ENCODE measurements around the gene STRIT1.

Gene STRIT1

GRCh38 chr3:155293516-155293915 lies at the start of gene STRIT1:
STRIT1 (minus strand) TSS chr3:155293683.
- H3K27ac Mint-ChIP-seq, result no peak within 1 kb of the TSS
- no peak within 1 kb of the TSS for H3K4me3 Mint-ChIP-seq
- ATAC-seq (ENCODE audit: low read depth), result no peak

GRCh38 chr3:155342344-155342743 lies 48.9 kb upstream of the STRIT1 start:
- no peaks in the 10 kb centered on the region for H3K27me3 Mint-ChIP-seq
- H3K4me1 Mint-ChIP-seq, result no peaks in the 10 kb centered on the region
- no peaks in the 10 kb centered on the region for H3K9me3 Mint-ChIP-seq
- DNase-seq (ENCODE audit: low spot score in 2 of 2) (no peak), ATAC-seq (ENCODE audit: low read depth) (no peak)
- H3K27ac Mint-ChIP-seq, result no peak overlapping the region
- no peaks in the 10 kb centered on the region for H3K36me3 Mint-ChIP-seq
- no peak overlapping the region for H3K4me3 Mint-ChIP-seq

More at GRCh38 chr3:155293516-155293915, at the start of gene STRIT1:
- DNase-seq (ENCODE audit: low spot score in 2 of 2), result no peak
- H3K4me1 Mint-ChIP-seq, result no peaks in the 10 kb centered on the region
- H3K9me3 Mint-ChIP-seq, result peaks cover 7% of the 10 kb centered on the region
- no peaks in the 10 kb centered on the region for H3K36me3 Mint-ChIP-seq
- H3K27me3 Mint-ChIP-seq, result no peaks in the 10 kb centered on the region

GRCh38 chr3:155339052-155339451 lies 45.6 kb upstream of the STRIT1 start:
- Mint-ChIP-seq H3K4me1 (no peaks in the 10 kb centered on the region), H3K9me3 (no peaks in the 10 kb centered on the region), H3K27me3 (no peaks in the 10 kb centered on the region), H3K27ac (no peak overlapping the region), H3K4me3 (no peak overlapping the region), H3K36me3 (no peaks in the 10 kb centered on the region)
- no peak for DNase-seq (ENCODE audit: low spot score in 2 of 2)
- no peak for ATAC-seq (ENCODE audit: low read depth)

- Mint-ChIP-seq H3K4me1 (no peaks in the 10 kb centered on the region), H3K4me3 (no peak overlapping the region), H3K27ac (no peak overlapping the region), H3K27me3 (no peaks in the 10 kb centered on the region), H3K36me3 (no peaks in the 10 kb centered on the region), H3K9me3 (no peaks in the 10 kb centered on the region)
- DNase-seq (ENCODE audit: low spot score in 2 of 2) (no peak), ATAC-seq (ENCODE audit: low read depth) (no peak)
Observed at GRCh38 chr3:155335724-155336354, 42.4 kb upstream of the STRIT1 start.

- Mint-ChIP-seq H3K9me3 (no peaks in the 10 kb centered on the region), H3K4me3 (no peak overlapping the region), H3K27me3 (no peaks in the 10 kb centered on the region), H3K4me1 (no peaks in the 10 kb centered on the region), H3K27ac (no peak overlapping the region), H3K36me3 (no peaks in the 10 kb centered on the region)
- no peak for DNase-seq (ENCODE audit: low spot score in 2 of 2)
- ATAC-seq (ENCODE audit: low read depth), result no peak
Observed at GRCh38 chr3:155334914-155335723, 41.6 kb upstream of the STRIT1 start.

GRCh38 chr3:155334215-155334913 lies 40.9 kb upstream of the STRIT1 start:
- H3K9me3 Mint-ChIP-seq, result no peaks in the 10 kb centered on the region
- no peaks in the 10 kb centered on the region for H3K4me1 Mint-ChIP-seq
- H3K27ac Mint-ChIP-seq, result no peak overlapping the region
- ATAC-seq (ENCODE audit: low read depth), result no peak
- H3K27me3 Mint-ChIP-seq, result no peaks in the 10 kb centered on the region
- H3K4me3 Mint-ChIP-seq, result no peak overlapping the region
- DNase-seq (ENCODE audit: low spot score in 2 of 2), result no peak
- H3K36me3 Mint-ChIP-seq, result no peaks in the 10 kb centered on the region

GRCh38 chr3:155332716-155333115 lies 39.2 kb upstream of the STRIT1 start:
- Mint-ChIP-seq H3K27ac (no peak overlapping the region), H3K4me1 (no peaks in the 10 kb centered on the region), H3K9me3 (no peaks in the 10 kb centered on the region), H3K4me3 (no peak overlapping the region), H3K27me3 (no peaks in the 10 kb centered on the region), H3K36me3 (no peaks in the 10 kb centered on the region)
- no peak for DNase-seq (ENCODE audit: low spot score in 2 of 2)
- ATAC-seq (ENCODE audit: low read depth), result no peak

- Mint-ChIP-seq H3K4me3 (no peak overlapping the region), H3K36me3 (no peaks in the 10 kb centered on the region), H3K4me1 (no peaks in the 10 kb centered on the region), H3K27ac (no peak overlapping the region), H3K9me3 (no peaks in the 10 kb centered on the region), H3K27me3 (no peaks in the 10 kb centered on the region)
- ATAC-seq (ENCODE audit: low read depth) (no peak), DNase-seq (ENCODE audit: low spot score in 2 of 2) (no peak)
Observed at GRCh38 chr3:155331078-155331477, 37.6 kb upstream of the STRIT1 start.

- Mint-ChIP-seq H3K27ac (no peak overlapping the region), H3K4me3 (no peak overlapping the region), H3K36me3 (no peaks in the 10 kb centered on the region), H3K9me3 (no peaks in the 10 kb centered on the region), H3K27me3 (no peaks in the 10 kb centered on the region), H3K4me1 (no peaks in the 10 kb centered on the region)
- ATAC-seq (ENCODE audit: low read depth) (no peak), DNase-seq (ENCODE audit: low spot score in 2 of 2) (no peak)
Observed at GRCh38 chr3:155330370-155330769, 36.9 kb upstream of the STRIT1 start.

- Mint-ChIP-seq H3K4me1 (no peaks in the 10 kb centered on the region), H3K4me3 (no peak overlapping the region), H3K27ac (no peak overlapping the region), H3K9me3 (no peaks in the 10 kb centered on the region), H3K36me3 (no peaks in the 10 kb centered on the region), H3K27me3 (no peaks in the 10 kb centered on the region)
- DNase-seq (ENCODE audit: low spot score in 2 of 2), result no peak
- ATAC-seq (ENCODE audit: low read depth), result no peak
Observed at GRCh38 chr3:155329513-155330048, 36.1 kb upstream of the STRIT1 start.

GRCh38 chr3:155327871-155328270 lies 34.4 kb upstream of the STRIT1 start:
- Mint-ChIP-seq H3K9me3 (no peaks in the 10 kb centered on the region), H3K4me3 (no peak overlapping the region), H3K4me1 (no peaks in the 10 kb centered on the region), H3K27me3 (no peaks in the 10 kb centered on the region), H3K27ac (no peak overlapping the region), H3K36me3 (no peaks in the 10 kb centered on the region)
- no peak for DNase-seq (ENCODE audit: low spot score in 2 of 2)
- no peak for ATAC-seq (ENCODE audit: low read depth)

- H3K4me3 Mint-ChIP-seq, result no peak overlapping the region
- H3K36me3 Mint-ChIP-seq, result no peaks in the 10 kb centered on the region
- H3K4me1 Mint-ChIP-seq, result no peaks in the 10 kb centered on the region
- ATAC-seq (ENCODE audit: low read depth) (no peak), DNase-seq (ENCODE audit: low spot score in 2 of 2) (no peak)
- H3K9me3 Mint-ChIP-seq, result no peaks in the 10 kb centered on the region
- no peaks in the 10 kb centered on the region for H3K27me3 Mint-ChIP-seq
- H3K27ac Mint-ChIP-seq, result no peak overlapping the region
Observed at GRCh38 chr3:155327430-155327829, 33.9 kb upstream of the STRIT1 start.

- Mint-ChIP-seq H3K36me3 (no peaks in the 10 kb centered on the region), H3K4me3 (no peak overlapping the region), H3K27ac (no peak overlapping the region), H3K27me3 (no peaks in the 10 kb centered on the region), H3K4me1 (no peaks in the 10 kb centered on the region), H3K9me3 (no peaks in the 10 kb centered on the region)
- DNase-seq (ENCODE audit: low spot score in 2 of 2) (no peak), ATAC-seq (ENCODE audit: low read depth) (no peak)
Observed at GRCh38 chr3:155326901-155327300, 33.4 kb upstream of the STRIT1 start.

GRCh38 chr3:155326244-155326643 lies 32.8 kb upstream of the STRIT1 start:
- Mint-ChIP-seq H3K4me3 (no peak overlapping the region), H3K9me3 (no peaks in the 10 kb centered on the region), H3K36me3 (no peaks in the 10 kb centered on the region), H3K4me1 (no peaks in the 10 kb centered on the region), H3K27me3 (no peaks in the 10 kb centered on the region), H3K27ac (no peak overlapping the region)
- DNase-seq (ENCODE audit: low spot score in 2 of 2) (no peak), ATAC-seq (ENCODE audit: low read depth) (no peak)
